Measurements from ENCODE around the gene SMIM36.

SMIM36 gene

DNA sequence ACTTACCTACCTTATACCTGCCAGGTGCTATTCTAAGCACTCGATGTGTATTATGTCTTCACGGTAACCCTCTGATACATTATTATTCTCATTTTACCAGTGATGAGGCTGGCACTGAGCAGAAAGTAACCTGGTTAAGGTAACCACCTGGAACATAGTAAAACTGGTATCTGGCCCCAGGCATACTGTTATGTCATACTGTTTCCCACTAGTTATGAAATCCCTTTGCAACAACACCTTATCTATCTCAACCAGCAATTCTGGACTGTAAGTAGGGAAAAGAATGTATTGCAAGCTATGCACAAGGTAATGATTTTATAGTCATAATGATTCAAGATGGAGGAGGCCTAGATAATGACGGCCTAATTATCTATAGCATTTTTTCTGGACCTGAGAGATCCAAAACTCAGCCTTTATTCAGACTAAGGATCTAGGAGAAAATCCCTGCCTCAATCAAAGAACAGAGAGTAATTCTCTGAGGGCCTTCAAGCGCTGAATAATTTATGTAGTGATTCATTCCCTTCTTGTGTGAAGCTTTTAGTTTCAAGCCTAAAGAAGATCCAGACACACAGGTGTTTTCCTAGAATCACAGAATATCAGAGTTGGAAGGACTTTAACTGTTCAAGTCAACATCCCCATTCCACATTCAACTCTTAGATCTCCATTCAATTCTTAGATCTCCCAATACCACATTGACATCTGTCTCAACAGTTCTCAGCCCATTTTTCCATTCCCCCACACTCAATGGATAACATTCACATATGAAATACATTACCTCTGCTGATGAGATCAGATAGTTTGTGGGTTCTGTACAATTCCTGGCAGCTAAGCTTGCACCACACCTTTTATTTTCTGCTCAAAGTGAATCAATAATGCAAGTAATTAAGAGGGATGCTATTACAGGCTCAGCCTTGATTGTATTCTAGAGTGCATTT, 74.8 kb downstream of the SMIM36 start:
- TF ChIP-seq, protein P1, sequence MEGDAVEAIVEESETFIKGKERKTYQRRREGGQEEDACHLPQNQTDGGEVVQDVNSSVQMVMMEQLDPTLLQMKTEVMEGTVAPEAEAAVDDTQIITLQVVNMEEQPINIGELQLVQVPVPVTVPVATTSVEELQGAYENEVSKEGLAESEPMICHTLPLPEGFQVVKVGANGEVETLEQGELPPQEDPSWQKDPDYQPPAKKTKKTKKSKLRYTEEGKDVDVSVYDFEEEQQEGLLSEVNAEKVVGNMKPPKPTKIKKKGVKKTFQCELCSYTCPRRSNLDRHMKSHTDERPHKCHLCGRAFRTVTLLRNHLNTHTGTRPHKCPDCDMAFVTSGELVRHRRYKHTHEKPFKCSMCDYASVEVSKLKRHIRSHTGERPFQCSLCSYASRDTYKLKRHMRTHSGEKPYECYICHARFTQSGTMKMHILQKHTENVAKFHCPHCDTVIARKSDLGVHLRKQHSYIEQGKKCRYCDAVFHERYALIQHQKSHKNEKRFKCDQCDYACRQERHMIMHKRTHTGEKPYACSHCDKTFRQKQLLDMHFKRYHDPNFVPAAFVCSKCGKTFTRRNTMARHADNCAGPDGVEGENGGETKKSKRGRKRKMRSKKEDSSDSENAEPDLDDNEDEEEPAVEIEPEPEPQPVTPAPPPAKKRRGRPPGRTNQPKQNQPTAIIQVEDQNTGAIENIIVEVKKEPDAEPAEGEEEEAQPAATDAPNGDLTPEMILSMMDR (IDR thresholded peaks at IDR 0.05; ENCODE audit: low read depth, low read length), result no peak
- Histone ChIP-seq H3K9me3 (no peaks in the 10 kb centered on the region), H3K27me3 (no peaks in the 10 kb centered on the region), H3K4me3 (ENCODE audit: low read depth, low read length) (no peak overlapping the region), H3K4me1 (peaks cover 24% of the 10 kb centered on the region), H3K36me3 (no peaks in the 10 kb centered on the region)
- DNase-seq, result no peak

DNA sequence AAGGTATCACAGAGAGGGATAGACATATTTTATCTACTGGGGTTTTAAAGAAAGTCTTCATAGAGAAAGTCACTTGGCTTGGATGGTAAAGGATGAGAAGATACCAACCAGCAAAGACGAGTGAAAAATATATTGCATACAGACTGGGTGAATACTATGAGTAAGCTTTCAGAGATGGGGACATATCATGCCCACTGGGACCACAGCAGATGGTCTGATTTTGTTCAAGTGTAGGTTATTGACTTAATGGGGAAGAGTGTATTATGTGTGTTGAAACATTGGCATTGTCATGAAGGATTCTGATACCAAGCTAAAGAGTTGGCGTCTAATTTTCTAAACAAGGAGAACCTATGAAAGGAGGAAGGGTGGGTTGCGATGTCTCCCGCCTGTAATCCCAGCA, 75.8 kb downstream of the SMIM36 start:
- H3K36me3 ChIP-seq, result no peaks in the 10 kb centered on the region
- TF ChIP-seq, protein P1 (IDR thresholded peaks at IDR 0.05; ENCODE audit: low read depth, low read length), result no peak
- DNase-seq, result no peak
- H3K4me1 ChIP-seq, result peaks cover 22% of the 10 kb centered on the region
- no peaks in the 10 kb centered on the region for H3K27me3 ChIP-seq
- no peak overlapping the region for H3K4me3 ChIP-seq (ENCODE audit: low read depth, low read length)
- H3K9me3 ChIP-seq, result no peaks in the 10 kb centered on the region

DNA sequence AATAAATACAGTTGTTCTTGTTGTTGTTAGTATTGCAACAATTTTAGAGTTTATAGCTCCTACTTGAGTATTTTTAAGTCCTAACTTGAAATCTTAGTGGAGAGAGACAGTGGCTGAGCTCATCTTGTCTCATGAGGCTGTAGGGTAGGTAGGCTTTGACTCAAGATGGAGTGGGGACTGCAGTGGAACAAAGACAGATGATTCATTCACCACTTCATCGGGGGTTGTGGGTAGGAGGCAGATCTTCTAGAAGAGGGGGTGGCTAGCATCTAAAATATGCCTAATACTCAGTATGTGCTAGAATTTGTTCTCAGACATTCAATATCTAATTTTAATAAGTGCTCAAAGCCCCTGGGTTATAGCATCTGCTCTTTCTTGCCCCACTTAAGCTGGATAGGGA, 76.5 kb downstream of the SMIM36 start:
- TF ChIP-seq, protein P1 (IDR thresholded peaks at IDR 0.05; ENCODE audit: low read depth, low read length), result no peak
- no peak for DNase-seq
- H3K27me3 ChIP-seq, result no peaks in the 10 kb centered on the region
- no peaks in the 10 kb centered on the region for H3K9me3 ChIP-seq
- no peak overlapping the region for H3K4me3 ChIP-seq (ENCODE audit: low read depth, low read length)
- no peaks in the 10 kb centered on the region for H3K36me3 ChIP-seq
- peaks cover 18% of the 10 kb centered on the region for H3K4me1 ChIP-seq

DNA sequence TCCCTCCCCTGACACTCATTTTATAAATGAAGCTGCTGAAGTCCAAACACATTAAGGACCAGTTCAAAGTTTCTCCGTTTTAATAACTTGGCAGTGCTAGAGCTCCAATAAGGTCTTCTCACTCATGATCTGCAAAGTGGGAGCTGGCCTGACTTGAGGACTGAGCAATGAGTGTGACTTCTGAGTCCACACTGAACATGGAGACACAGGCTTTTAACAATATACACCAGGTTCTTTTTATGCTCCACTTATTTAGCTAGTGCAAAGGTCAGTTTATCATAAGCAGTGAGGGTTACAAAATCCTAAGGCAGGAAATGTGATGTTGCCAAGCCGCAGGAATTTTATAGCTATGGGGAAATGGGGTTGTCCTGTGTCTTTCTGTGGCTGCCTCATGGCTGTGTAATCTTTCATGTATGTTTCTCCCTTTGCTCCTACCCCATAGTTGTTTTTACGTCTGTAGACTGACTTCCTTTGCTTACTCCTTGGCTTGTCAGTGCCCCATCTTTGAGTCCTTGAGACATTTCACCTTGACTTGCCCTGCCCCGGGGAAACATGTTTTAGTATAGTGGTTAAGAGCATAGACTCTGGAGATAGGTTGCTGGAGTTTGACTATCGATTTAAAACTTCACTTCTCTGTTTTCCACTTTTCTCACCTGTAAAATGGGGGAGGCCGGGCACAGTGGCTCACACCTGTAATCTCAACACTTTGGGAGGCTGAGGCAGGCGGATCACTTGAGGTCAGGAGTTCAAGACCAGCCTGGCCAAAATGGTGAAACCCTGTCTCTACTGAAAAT, 77.4 kb downstream of the SMIM36 start:
- no peak for DNase-seq
- Histone ChIP-seq H3K4me3 (ENCODE audit: low read depth, low read length) (no peak overlapping the region), H3K4me1 (peaks cover 12% of the 10 kb centered on the region), H3K36me3 (no peaks in the 10 kb centered on the region), H3K27me3 (no peaks in the 10 kb centered on the region), H3K9me3 (no peaks in the 10 kb centered on the region)
- TF ChIP-seq, protein P1 (IDR thresholded peaks at IDR 0.05; ENCODE audit: low read depth, low read length), result no peak

DNA sequence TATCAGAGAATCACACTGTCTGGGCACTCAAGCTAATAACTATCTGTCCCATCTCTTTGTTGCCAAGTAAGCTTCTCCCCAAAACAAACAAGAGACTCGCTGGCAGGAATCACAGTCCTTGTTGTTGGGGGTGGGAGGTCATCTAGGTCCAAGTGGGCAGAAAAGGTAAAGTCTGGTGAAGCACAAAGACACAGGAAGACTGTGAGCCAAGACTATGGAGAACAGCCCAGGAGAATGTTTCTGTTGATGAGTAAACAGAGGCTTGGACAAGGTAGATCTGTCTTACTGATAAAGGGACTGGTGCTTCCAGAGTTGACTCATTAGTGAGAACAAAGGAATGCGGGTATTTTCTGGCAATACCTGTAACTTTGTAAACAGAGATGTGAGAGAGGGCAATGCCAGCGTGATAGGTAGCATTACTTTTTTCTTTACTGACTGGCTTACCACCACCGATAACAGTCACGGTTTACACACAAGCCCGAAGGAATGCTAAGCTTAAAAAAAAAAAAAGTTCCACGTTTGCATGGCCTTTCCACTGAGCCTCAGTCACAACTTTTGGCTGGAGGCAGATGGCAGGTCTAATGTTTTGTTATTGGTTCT, 78.1 kb downstream of the SMIM36 start:
- Histone ChIP-seq H3K4me1 (peaks cover 12% of the 10 kb centered on the region), H3K27me3 (no peaks in the 10 kb centered on the region), H3K4me3 (ENCODE audit: low read depth, low read length) (no peak overlapping the region), H3K9me3 (no peaks in the 10 kb centered on the region), H3K36me3 (no peaks in the 10 kb centered on the region)
- no peak for DNase-seq
- TF ChIP-seq, protein P1 (IDR thresholded peaks at IDR 0.05; ENCODE audit: low read depth, low read length), result no peak

Measured in BE2C (cell line).